Lower lobe of right lung (tissue), 2 donors: Measurements from ENCODE around the gene GSX1. TPM values are rescaled to one million over a fixed set of nuclear protein-coding genes. Genes with fewer than 3 reads are reported as not detected.

ENCODE experiments used
- ATAC-seq, 2 donors: fragments of 200-7000 bp; cut with Tn5 transposase; one replicate each; pipeline ENCODE4 v1.9.1; 2020 to 2022; ENCODE audit warnings: mild to moderate bottlenecking in 2 of 2, moderate library complexity in 2 of 2
- DNase-seq: peaks from one replicate; pipeline ENCODE4 v3.0.0-alpha.2; 2020
- H3K27ac ChIP-seq: fragments of 200-600 bp; one replicate; pipeline ENCODE4 v1.8.0; 2022
- H3K27me3 ChIP-seq: fragments of 200-600 bp; one replicate; pipeline ENCODE4 v1.8.0; 2022; ENCODE audit warnings: low read depth
- H3K36me3 ChIP-seq: fragments of 200-600 bp; one replicate; pipeline ENCODE4 v1.8.0; 2022; ENCODE audit warnings: mild to moderate bottlenecking
- H3K4me1 ChIP-seq: fragments of 200-600 bp; one replicate; pipeline ENCODE4 v1.8.0; 2022
- H3K4me3 ChIP-seq: fragments of 200-600 bp; one replicate; pipeline ENCODE4 v1.8.0; 2022; ENCODE audit warnings: mild to moderate bottlenecking
- H3K9me3 ChIP-seq: fragments of 200-600 bp; one replicate; pipeline ENCODE4 v1.8.0; 2022
- intact Hi-C: fragments of 100-400 bp; cut with DNase I; formaldehyde crosslinking; loops from one replicate; pipeline ENCODE4 v1.11.0; 2022
- total RNA-seq: library from RNA; stranded (reverse); fragmentation: NEBNext Ultra II Directional; extraction: Animal tissue kit (Norgen Biotek cat#: 25700); gene quantifications from one replicate; pipeline ENCODE4 v1.2.1, GENCODE V29; 2021
- TF ChIP-seq, protein P1 (sequence below): fragments of 200-600 bp; IDR thresholded peaks from one replicate; pipeline ENCODE4 v1.8.0; 2022; ENCODE audit warnings: antibody characterized with exemption, mild to moderate bottlenecking
- donor health status: DM: no; HTN: yes; CAD: no; lungs with severe emphysema.

Gene GSX1
- total RNA-seq, 1 donor from 2014 or later, result not detected

DNA sequence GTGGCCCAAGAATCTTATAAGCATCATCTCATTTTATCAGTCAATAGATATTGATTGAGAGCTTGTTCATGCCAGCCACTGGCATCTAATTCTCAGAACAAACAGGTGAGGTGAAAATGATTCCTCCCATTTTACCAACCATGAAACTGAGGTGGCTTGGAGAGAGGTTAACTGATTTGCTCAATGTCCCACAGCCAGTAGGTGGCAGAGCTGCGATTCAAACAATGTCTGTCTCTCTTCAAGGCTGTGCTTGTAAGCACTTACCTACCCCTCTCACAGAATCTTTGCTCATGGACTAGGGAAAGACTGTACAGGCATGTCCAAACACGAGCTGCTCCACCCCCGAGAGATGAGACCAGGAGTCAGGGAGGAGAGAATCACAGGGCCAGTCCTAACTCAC, 21.5 kb upstream of the GSX1 start:
- DNase-seq, result no peak
- H3K36me3 ChIP-seq, result no peaks in the 10 kb centered on the region
- H3K4me3 ChIP-seq, result no peak overlapping the region
- H3K27ac ChIP-seq, result no peak overlapping the region
- H3K9me3 ChIP-seq, result no peaks in the 10 kb centered on the region
- peaks cover 11% of the 10 kb centered on the region for H3K27me3 ChIP-seq
- no peaks in the 10 kb centered on the region for H3K4me1 ChIP-seq
- TF ChIP-seq, protein P1, sequence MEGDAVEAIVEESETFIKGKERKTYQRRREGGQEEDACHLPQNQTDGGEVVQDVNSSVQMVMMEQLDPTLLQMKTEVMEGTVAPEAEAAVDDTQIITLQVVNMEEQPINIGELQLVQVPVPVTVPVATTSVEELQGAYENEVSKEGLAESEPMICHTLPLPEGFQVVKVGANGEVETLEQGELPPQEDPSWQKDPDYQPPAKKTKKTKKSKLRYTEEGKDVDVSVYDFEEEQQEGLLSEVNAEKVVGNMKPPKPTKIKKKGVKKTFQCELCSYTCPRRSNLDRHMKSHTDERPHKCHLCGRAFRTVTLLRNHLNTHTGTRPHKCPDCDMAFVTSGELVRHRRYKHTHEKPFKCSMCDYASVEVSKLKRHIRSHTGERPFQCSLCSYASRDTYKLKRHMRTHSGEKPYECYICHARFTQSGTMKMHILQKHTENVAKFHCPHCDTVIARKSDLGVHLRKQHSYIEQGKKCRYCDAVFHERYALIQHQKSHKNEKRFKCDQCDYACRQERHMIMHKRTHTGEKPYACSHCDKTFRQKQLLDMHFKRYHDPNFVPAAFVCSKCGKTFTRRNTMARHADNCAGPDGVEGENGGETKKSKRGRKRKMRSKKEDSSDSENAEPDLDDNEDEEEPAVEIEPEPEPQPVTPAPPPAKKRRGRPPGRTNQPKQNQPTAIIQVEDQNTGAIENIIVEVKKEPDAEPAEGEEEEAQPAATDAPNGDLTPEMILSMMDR, result peak; percentile 24
- peak; percentile 29 to 51 for ATAC-seq
- intact Hi-C loops, result no loop called here

DNA sequence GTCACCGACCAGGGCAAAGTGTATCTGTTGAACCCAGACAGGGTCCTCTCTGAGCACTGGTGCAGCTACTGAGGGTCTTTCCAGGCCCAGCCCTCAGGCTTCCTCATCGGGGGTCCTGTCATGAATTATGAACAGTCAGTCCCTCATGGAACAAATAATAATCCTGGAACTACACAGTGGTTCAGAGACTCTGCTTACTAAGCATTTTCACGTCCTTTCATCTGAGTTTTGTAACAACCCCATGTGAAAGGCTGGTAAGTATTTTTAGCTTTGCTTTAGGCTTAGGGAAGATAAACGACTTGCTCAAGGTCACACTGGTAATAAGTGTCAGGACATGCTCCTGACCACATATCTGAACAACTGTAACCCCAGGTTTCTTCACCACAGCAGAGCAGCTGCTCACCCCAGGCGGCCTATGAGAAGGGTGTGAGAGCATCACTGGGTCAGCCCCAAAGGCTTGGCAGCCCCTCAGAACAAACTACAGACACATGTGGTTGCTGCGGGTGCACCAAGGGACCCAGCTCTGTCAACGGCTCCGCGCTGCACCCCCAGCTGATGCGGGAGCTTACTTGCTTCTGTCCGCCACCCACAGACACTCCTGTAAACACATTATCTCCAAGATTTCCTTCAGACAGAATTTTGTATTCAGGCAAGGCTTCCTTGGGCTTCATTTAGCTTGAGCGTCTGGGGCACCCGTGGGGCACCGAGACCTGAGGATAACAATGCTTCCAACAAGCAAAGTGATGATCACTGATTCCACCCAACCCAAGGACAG, 19.4 kb upstream of the GSX1 start:
- ATAC-seq (no peak), DNase-seq (no peak)
- no peak overlapping the region for H3K27ac ChIP-seq
- no peak overlapping the region for H3K4me3 ChIP-seq
- H3K9me3 ChIP-seq, result no peaks in the 10 kb centered on the region
- H3K36me3 ChIP-seq, result no peaks in the 10 kb centered on the region
- intact Hi-C loops, result no loop called here
- no peaks in the 10 kb centered on the region for H3K4me1 ChIP-seq
- TF ChIP-seq, protein P1, result no peak
- H3K27me3 ChIP-seq, result peaks cover 13% of the 10 kb centered on the region

DNA sequence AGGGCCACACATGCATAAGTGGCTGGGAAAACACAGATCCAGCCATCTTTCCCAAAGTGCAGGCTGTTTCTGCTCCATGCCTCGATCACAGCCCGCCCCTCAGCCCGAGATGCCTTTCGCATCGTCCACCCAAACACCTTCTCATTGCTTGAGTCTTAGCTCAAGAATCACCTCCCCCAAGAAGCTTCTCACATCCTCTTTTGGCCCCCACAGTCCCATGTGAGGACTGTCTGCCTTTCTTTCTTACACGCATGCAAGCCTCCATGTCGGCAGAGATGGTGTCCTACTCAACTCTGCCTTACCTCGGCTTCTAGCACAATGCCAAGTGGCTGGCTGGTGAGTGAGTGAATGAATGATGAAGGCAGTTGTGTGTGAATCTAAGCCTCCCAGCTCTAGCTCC, 18.1 kb upstream of the GSX1 start:
- H3K27me3 ChIP-seq, result peaks cover 23% of the 10 kb centered on the region
- no peaks in the 10 kb centered on the region for H3K9me3 ChIP-seq
- intact Hi-C loops, result no loop called here
- DNase-seq (no peak), ATAC-seq (no peak)
- H3K27ac ChIP-seq, result no peak overlapping the region
- H3K4me1 ChIP-seq, result no peaks in the 10 kb centered on the region
- H3K36me3 ChIP-seq, result no peaks in the 10 kb centered on the region
- H3K4me3 ChIP-seq, result no peak overlapping the region
- TF ChIP-seq, protein P1, result no peak

DNA sequence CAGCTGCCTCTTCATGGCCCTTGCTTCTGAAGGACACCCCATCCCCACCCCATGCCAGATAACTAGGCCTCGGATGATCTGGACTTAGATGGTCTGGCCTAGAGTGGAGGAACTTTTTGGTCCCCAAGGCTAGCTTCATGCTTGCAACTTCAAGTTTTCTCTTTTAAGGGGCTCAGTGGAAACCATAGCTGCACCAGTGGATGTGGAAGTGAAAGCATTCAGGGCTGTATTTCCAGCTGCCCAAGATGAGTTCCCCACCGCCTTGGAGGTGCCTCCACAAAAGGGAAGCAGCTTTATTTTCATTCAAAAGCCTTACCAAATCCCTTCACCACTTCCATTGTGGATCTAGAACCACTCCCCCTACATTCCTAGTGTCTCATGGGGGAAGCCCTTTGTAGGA, 17.6 kb upstream of the GSX1 start:
- Histone ChIP-seq H3K4me1 (no peaks in the 10 kb centered on the region), H3K27me3 (peaks cover 23% of the 10 kb centered on the region), H3K36me3 (no peaks in the 10 kb centered on the region), H3K27ac (no peak overlapping the region), H3K9me3 (no peaks in the 10 kb centered on the region), H3K4me3 (no peak overlapping the region)
- intact Hi-C loops, result no loop called here
- TF ChIP-seq, protein P1, result no peak
- ATAC-seq (no peak), DNase-seq (no peak)

DNA sequence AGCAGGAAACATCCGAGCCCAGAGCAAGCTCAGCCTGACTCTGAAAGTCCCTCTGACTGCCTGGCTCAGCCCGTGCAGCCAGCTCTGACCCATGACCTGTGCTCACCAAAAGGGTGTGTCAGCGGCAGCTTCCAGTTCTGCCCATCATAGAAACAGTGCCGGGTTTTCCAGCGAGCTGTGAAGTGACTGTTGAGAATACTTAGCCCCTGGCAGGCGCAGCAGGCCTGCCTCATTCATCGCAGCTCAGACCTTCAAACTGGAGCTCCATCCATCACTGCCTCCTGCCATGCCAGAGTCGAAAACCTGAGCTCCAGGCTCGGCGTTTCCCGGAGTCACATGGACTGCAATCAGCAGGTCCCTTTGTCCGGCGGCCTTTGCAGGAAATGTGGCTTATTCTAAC, 16.3 kb upstream of the GSX1 start:
- no peak for ATAC-seq
- DNase-seq, result no peak
- H3K27ac ChIP-seq, result no peak overlapping the region

More for the DNA sequence above, 16.3 kb upstream of the GSX1 start:
- H3K9me3 ChIP-seq, result no peaks in the 10 kb centered on the region
- H3K27me3 ChIP-seq, result peaks cover 25% of the 10 kb centered on the region
- TF ChIP-seq, protein P1, result no peak
- no peaks in the 10 kb centered on the region for H3K4me1 ChIP-seq
- H3K4me3 ChIP-seq, result no peak overlapping the region
- no peaks in the 10 kb centered on the region for H3K36me3 ChIP-seq
- intact Hi-C loops, result no loop called here
